Measurements from ENCODE around the gene KIAA0408.

DNA sequence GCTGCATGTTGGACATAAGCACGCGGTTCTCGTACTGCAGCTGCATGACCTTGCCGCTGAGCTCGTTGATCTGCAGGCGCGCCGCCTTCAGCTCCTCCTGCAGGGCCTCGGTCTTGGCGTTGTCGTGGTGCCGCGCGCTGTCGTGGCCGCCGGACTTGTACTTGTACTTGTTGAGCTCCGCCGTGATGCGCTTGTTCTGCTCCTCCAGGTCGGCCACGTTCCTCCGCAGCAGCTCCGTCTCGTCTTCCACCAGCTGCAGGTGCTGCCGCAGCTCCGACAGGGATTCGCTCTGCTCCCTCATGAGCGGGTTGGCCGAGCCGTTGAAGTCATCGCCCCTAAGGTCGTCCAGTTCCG is 16.6 kb upstream of the KIAA0408 start:
- TF ChIP-seq, protein P1, sequence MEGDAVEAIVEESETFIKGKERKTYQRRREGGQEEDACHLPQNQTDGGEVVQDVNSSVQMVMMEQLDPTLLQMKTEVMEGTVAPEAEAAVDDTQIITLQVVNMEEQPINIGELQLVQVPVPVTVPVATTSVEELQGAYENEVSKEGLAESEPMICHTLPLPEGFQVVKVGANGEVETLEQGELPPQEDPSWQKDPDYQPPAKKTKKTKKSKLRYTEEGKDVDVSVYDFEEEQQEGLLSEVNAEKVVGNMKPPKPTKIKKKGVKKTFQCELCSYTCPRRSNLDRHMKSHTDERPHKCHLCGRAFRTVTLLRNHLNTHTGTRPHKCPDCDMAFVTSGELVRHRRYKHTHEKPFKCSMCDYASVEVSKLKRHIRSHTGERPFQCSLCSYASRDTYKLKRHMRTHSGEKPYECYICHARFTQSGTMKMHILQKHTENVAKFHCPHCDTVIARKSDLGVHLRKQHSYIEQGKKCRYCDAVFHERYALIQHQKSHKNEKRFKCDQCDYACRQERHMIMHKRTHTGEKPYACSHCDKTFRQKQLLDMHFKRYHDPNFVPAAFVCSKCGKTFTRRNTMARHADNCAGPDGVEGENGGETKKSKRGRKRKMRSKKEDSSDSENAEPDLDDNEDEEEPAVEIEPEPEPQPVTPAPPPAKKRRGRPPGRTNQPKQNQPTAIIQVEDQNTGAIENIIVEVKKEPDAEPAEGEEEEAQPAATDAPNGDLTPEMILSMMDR (IDR thresholded peaks at IDR 0.05): no peak
- TF ChIP-seq POLR2A (IDR thresholded peaks at IDR 0.05): no peak
